ENCODE data around the gene ZNF460. TPM values are rescaled to one million over a fixed set of nuclear protein-coding genes. Genes with fewer than 3 reads are reported as not detected.

The ZNF460 gene
- total RNA-seq, 1 experiment from 2014 or later, result 65.9 TPM

DNA sequence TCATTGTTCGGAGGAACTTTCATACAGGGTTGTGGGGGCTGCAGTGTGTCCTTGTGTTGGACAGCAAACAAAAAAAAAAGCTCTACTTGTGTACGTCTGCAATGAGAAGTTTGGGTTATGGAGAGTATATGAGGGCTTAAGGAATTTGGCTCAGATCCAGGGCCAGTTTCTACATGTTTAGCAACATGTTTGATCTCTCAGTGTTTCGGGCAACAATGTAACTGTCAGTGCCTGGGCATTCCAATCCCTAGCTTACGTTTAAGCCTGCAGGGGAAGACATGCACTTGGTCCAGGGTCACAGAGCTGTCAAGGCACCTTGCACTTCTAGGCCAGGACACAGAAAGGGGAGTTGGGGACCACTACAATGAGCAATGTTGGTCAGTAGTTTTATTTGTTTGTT is 53.9 kb downstream of the ZNF460 start:
- no peak overlapping the region for H3K4ac ChIP-seq (ENCODE audit: low read depth, low read length)
- no peak overlapping the region for H3K56ac ChIP-seq (ENCODE audit: insufficient read length, low read depth, low read length)
- H3K14ac ChIP-seq (ENCODE audit: insufficient read depth, low read length), result no peak overlapping the region
- H4K5ac ChIP-seq (ENCODE audit: insufficient read length, low read depth, low read length), result no peak overlapping the region
- no peak overlapping the region for H3K4me3 Mint-ChIP-seq
- H2BK12ac ChIP-seq (ENCODE audit: insufficient read length, low read depth, low read length), result no peak overlapping the region
- no peaks in the 10 kb centered on the region for H3K79me2 ChIP-seq (ENCODE audit: insufficient read depth, low read length)
- H4K8ac ChIP-seq (replicated peaks; ENCODE audit: insufficient read length, low read depth, low read length), result no peak overlapping the region
- H2BK15ac ChIP-seq (ENCODE audit: low read depth, low read length), result no peak overlapping the region
- H3K4me1 ChIP-seq (ENCODE audit: insufficient read depth, low read length), result no peaks in the 10 kb centered on the region
- no peaks in the 10 kb centered on the region for H3K9me3 ChIP-seq (ENCODE audit: control insufficient read depth, low read depth, low read length)
- no peak overlapping the region for H4K91ac ChIP-seq (ENCODE audit: insufficient read length, low read depth, low read length)
- no peak overlapping the region for H2BK5ac ChIP-seq (ENCODE audit: insufficient read length, low read length)
- H3K23me2 ChIP-seq (ENCODE audit: insufficient read length, low read depth, low read length, poor library complexity, severe bottlenecking), result no peaks in the 10 kb centered on the region
- no peak overlapping the region for H3K18ac ChIP-seq (ENCODE audit: insufficient read length, low read depth, low read length)
- no peak overlapping the region for H3K23ac ChIP-seq (ENCODE audit: insufficient read length, low read depth, low read length)
- peaks cover 1 to 5% (median 2%) of the 10 kb centered on the region in 3 experiments; a peak in 5 of 7 replicates for H3K36me3 Mint-ChIP-seq (ENCODE audit: insufficient read depth in 1 of 3, low read depth in 3 of 3)
- H3K79me1 ChIP-seq (ENCODE audit: insufficient read depth, low read depth, low read length, poor library complexity, severe bottlenecking), result no peaks in the 10 kb centered on the region
- WGBS (ENCODE audit: extremely low coverage, insufficient read length, low lambda C conversion rate), result no CpG with 5 or more reads among the region's 4 CpGs
- no peak for DNase-seq
- H2AK5ac ChIP-seq (ENCODE audit: insufficient read length, low read length), result no peak overlapping the region
- no peak overlapping the region for H3K27ac Mint-ChIP-seq
- TF ChIP-seq, protein P1, sequence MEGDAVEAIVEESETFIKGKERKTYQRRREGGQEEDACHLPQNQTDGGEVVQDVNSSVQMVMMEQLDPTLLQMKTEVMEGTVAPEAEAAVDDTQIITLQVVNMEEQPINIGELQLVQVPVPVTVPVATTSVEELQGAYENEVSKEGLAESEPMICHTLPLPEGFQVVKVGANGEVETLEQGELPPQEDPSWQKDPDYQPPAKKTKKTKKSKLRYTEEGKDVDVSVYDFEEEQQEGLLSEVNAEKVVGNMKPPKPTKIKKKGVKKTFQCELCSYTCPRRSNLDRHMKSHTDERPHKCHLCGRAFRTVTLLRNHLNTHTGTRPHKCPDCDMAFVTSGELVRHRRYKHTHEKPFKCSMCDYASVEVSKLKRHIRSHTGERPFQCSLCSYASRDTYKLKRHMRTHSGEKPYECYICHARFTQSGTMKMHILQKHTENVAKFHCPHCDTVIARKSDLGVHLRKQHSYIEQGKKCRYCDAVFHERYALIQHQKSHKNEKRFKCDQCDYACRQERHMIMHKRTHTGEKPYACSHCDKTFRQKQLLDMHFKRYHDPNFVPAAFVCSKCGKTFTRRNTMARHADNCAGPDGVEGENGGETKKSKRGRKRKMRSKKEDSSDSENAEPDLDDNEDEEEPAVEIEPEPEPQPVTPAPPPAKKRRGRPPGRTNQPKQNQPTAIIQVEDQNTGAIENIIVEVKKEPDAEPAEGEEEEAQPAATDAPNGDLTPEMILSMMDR (conservative IDR thresholded peaks at IDR 0.05), result no peak
- no peak overlapping the region for H3K9ac ChIP-seq (ENCODE audit: extremely low read depth, insufficient read length, low read length)
- H3T11ph ChIP-seq (ENCODE audit: low read length), result no peak overlapping the region
- H3K27me3 ChIP-seq (ENCODE audit: insufficient read depth, low read length), result no peaks in the 10 kb centered on the region
- H2BK120ac ChIP-seq (ENCODE audit: low read depth, low read length, poor library complexity, severe bottlenecking), result no peak overlapping the region
- H3K4me1 Mint-ChIP-seq, result no peaks in the 10 kb centered on the region; a peak in 1 of 4 replicates
- no peak overlapping the region for H3K27ac ChIP-seq (ENCODE audit: insufficient read length, low read depth, low read length)
- H2AFZ ChIP-seq (ENCODE audit: low read length), result no peak overlapping the region
- H4K20me1 ChIP-seq (ENCODE audit: control insufficient read depth, insufficient read depth, insufficient read length), result no peaks in the 10 kb centered on the region
- H3K4me2 ChIP-seq (ENCODE audit: insufficient read depth, insufficient read length, low read length), result no peak overlapping the region
- no peaks in the 10 kb centered on the region; the same call in 1 of the 2 replicates for H3K27me3 Mint-ChIP-seq (ENCODE audit: low read depth)
- H2BK20ac ChIP-seq (ENCODE audit: low read depth, low read length, poor library complexity, severe bottlenecking), result no peak overlapping the region
- no peaks in the 10 kb centered on the region for H3K9me3 Mint-ChIP-seq
